HepG2 (cell line): ENCODE data around the gene CHDH. TPM values are rescaled to one million over a fixed set of nuclear protein-coding genes. Genes with fewer than 3 reads are reported as not detected.

Experiments
- ARID3A ChIP-seq: IDR thresholded peaks from 2 replicates; pipeline ENCODE4 v1.6.1; 2012; ENCODE audit warnings: low read depth, low read length, improper control_type of control experiment
- BCL3 ChIP-seq: sonication (generic); formaldehyde crosslinking; IDR thresholded peaks from 2 replicates; pipeline ENCODE4 v1.5.1; 2020; ENCODE audit warnings: mild to moderate bottlenecking, missing genetic modification reagents, moderate library complexity
- CREM ChIP-seq, 2 experiments: sonication (generic) in 1 of 2; formaldehyde crosslinking in 1 of 2; IDR thresholded peaks; 2 replicates each; pipeline versions ENCODE4 v1.4.0 to v1.6.1; 2016 to 2020; ENCODE audit warnings: antibody characterized with exemption in 1 of 2, mild to moderate bottlenecking in 1 of 2, missing genetic modification reagents in 1 of 2
- HBP1 ChIP-seq: IDR thresholded peaks from 2 replicates; pipeline ENCODE4 v1.6.1; 2016; ENCODE audit warnings: low read depth, control low read depth
- ISX ChIP-seq: sonication (generic); formaldehyde crosslinking; conservative IDR thresholded peaks from 2 replicates; pipeline ENCODE4 v1.5.0; 2020; ENCODE audit warnings: missing genetic modification reagents
- KDM1A ChIP-seq: IDR thresholded peaks from 2 replicates; pipeline ENCODE4 v1.6.1; 2016; ENCODE audit warnings: missing compliant biosample characterization
- KLF12 ChIP-seq: sonication (generic); formaldehyde crosslinking; IDR thresholded peaks from 2 replicates; pipeline ENCODE4 v1.4.0; 2020; ENCODE audit warnings: missing genetic modification reagents, borderline replicate concordance
- NFIB ChIP-seq: sonication (generic); formaldehyde crosslinking; IDR thresholded peaks from 2 replicates; pipeline ENCODE4 v1.9.0; 2021; ENCODE audit warnings: missing genetic modification reagents, mild to moderate bottlenecking, borderline replicate concordance
- NR2F2 ChIP-seq: IDR thresholded peaks from 2 replicates; pipeline ENCODE4 v1.6.1; 2012; ENCODE audit warnings: low read depth, inconsistent platforms, borderline replicate concordance
- PLSCR1 ChIP-seq: sonication (generic); formaldehyde crosslinking; IDR thresholded peaks from 2 replicates; pipeline ENCODE4 v1.5.0; 2020; ENCODE audit warnings: missing genetic modification reagents, mild to moderate bottlenecking, borderline replicate concordance
- SAP130 ChIP-seq: IDR thresholded peaks from 2 replicates; pipeline ENCODE4 v1.6.1; 2016; ENCODE audit warnings: low read depth
- TOPORS ChIP-seq: sonication (generic); formaldehyde crosslinking; IDR thresholded peaks from 2 replicates; pipeline ENCODE4 v1.8.0; 2023; ENCODE audit warnings: mild to moderate bottlenecking, missing genetic modification reagents
- ZBTB8A ChIP-seq: sonication (generic); formaldehyde crosslinking; IDR thresholded peaks from 2 replicates; pipeline ENCODE4 v1.4.0; 2020; ENCODE audit warnings: mild to moderate bottlenecking, low read depth, missing genetic modification reagents, borderline replicate concordance
- ZMYM4 ChIP-seq: sonication (generic); formaldehyde crosslinking; IDR thresholded peaks from 2 replicates; pipeline ENCODE4 v1.8.1; 2023; ENCODE audit warnings: mild to moderate bottlenecking, missing genetic modification reagents
- ZNF20 ChIP-seq: sonication (generic); formaldehyde crosslinking; IDR thresholded peaks from 2 replicates; pipeline ENCODE4 v1.4.0; 2020; ENCODE audit warnings: mild to moderate bottlenecking, moderate library complexity, missing genetic modification reagents
- ZNF232 ChIP-seq: sonication (generic); formaldehyde crosslinking; IDR thresholded peaks from 2 replicates; pipeline ENCODE4 v1.4.0; 2020; ENCODE audit warnings: missing genetic modification reagents, borderline replicate concordance
- ZNF329 ChIP-seq: sonication (generic); formaldehyde crosslinking; IDR thresholded peaks from 2 replicates; pipeline ENCODE4 v1.9.0; 2021; ENCODE audit warnings: low read depth, mild to moderate bottlenecking, missing genetic modification reagents
- ZNF354B ChIP-seq: sonication (generic); formaldehyde crosslinking; IDR thresholded peaks from 2 replicates; pipeline ENCODE4 v1.8.0; 2022; ENCODE audit warnings: mild to moderate bottlenecking, missing genetic modification reagents
- ZNF367 ChIP-seq: sonication (generic); formaldehyde crosslinking; IDR thresholded peaks from 2 replicates; pipeline ENCODE4 v1.4.0; 2020; ENCODE audit warnings: missing genetic modification reagents, borderline replicate concordance
- ZNF614 ChIP-seq: IDR thresholded peaks from 2 replicates; pipeline ENCODE4 v1.6.1; 2018; ENCODE audit warnings: missing biosample characterization, missing genetic modification reagents, inconsistent platforms, borderline replicate concordance
- polyA plus RNA-seq, 8 experiments: library from polyadenylated mRNA; depleted of rRNA in 3 of 8; stranded (reverse) in 7 of 8; unstranded in 1 of 8; fragments of >200 nt; fragmentation: Illumina TruSeq in 4 of 8; extraction: Trizol in 4 of 8; gene quantifications; 2 replicates each; pipeline versions ENCODE4 v1.2.1 to v1.2.3, GENCODE V29; 2011 to 2016; ENCODE audit warnings: low read depth in 4 of 8, missing spikeins in 1 of 8, mixed read lengths in 1 of 8; ENCODE audit not compliant: insufficient read depth in 1 of 8
- total RNA-seq, 5 experiments: library from RNA; depleted of rRNA; stranded (reverse); fragments of >200 nt; fragmentation: Illumina TruSeq; extraction: Trizol; gene quantifications; 2 replicates each; pipeline ENCODE4 v1.2.3, GENCODE V29; 2016; ENCODE audit warnings: low read depth in 1 of 5
- TF ChIP-seq, protein P1 (sequence below): sonication (generic); formaldehyde crosslinking; IDR thresholded peaks from 2 replicates; pipeline ENCODE4 v1.5.0; 2020; ENCODE audit warnings: missing genetic modification reagents
- TF ChIP-seq, protein P2 (sequence below): sonication (generic); formaldehyde crosslinking; IDR thresholded peaks from 2 replicates; pipeline ENCODE4 v1.5.0; 2020; ENCODE audit warnings: missing genetic modification reagents

CHDH gene
- total and polyA plus RNA-seq, 2 of the 13 experiments (the other 11 are each of a cell fraction or from before 2014, with no cell fraction given) = 28.1 to 48.9 TPM

- TF ChIP-seq ZNF614 (CRISPR knock-in tag) (peak; percentile 59; the same call in 1 of the 2 replicates), NR2F2 (peak; percentile 26; the same call in 1 of the 2 replicates), ZNF20 (CRISPR knock-in tag) (no peak), ZNF232 (CRISPR knock-in tag) (peak; percentile 18; the same call in 1 of the 2 replicates), BCL3 (CRISPR knock-in tag) (peak; percentile 88), CREM (IDR thresholded peaks at IDR 0.05) (no peak), CREM (CRISPR knock-in tag; IDR thresholded peaks at IDR 0.05) (no peak), HBP1 (CRISPR knock-in tag) (no peak), KDM1A (CRISPR knock-in tag) (no peak), ZNF367 (peak; percentile 74; the same call in 1 of the 2 replicates), TOPORS (CRISPR knock-in tag) (peak; percentile 94), KLF12 (CRISPR knock-in tag) (peak; percentile 86), NFIB (CRISPR knock-in tag) (no peak), ZNF329 (CRISPR knock-in tag) (peak; percentile 80), ZMYM4 (peak; percentile 92), PLSCR1 (CRISPR knock-in tag) (peak; percentile 68; the same call in 1 of the 2 replicates), ZBTB8A (CRISPR knock-in tag) (no peak), ZNF354B (CRISPR knock-in tag) (no peak; the same call in 1 of the 2 replicates), SAP130 (CRISPR knock-in tag) (peak; percentile 90), ISX (CRISPR knock-in tag) (no peak), ARID3A (no peak)
- TF ChIP-seq, protein P1, sequence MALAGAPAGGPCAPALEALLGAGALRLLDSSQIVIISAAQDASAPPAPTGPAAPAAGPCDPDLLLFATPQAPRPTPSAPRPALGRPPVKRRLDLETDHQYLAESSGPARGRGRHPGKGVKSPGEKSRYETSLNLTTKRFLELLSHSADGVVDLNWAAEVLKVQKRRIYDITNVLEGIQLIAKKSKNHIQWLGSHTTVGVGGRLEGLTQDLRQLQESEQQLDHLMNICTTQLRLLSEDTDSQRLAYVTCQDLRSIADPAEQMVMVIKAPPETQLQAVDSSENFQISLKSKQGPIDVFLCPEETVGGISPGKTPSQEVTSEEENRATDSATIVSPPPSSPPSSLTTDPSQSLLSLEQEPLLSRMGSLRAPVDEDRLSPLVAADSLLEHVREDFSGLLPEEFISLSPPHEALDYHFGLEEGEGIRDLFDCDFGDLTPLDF (CRISPR knock-in tag) = peak; percentile 96
- TF ChIP-seq, protein P2, sequence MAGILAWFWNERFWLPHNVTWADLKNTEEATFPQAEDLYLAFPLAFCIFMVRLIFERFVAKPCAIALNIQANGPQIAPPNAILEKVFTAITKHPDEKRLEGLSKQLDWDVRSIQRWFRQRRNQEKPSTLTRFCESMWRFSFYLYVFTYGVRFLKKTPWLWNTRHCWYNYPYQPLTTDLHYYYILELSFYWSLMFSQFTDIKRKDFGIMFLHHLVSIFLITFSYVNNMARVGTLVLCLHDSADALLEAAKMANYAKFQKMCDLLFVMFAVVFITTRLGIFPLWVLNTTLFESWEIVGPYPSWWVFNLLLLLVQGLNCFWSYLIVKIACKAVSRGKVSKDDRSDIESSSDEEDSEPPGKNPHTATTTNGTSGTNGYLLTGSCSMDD (CRISPR knock-in tag) = no peak
These were observed at the start of gene CHDH, which contains the start of gene IL17RB (continued) for GRCh38 chr3:53846134-53846850.
